A549 treated with ZK216348 at 1 μM for 4 hours (cell line): ENCODE results near the gene CACHD1. TPM values are rescaled to one million over a fixed set of nuclear protein-coding genes. Genes with fewer than 3 reads are reported as not detected.

Source experiments
- total RNA-seq: library from RNA; stranded (reverse); fragments of 200-300 nt; extraction: Qiagen RNA extraction; gene quantifications from 5 replicates; pipeline ENCODE4 v1.2.3, GENCODE V29; 2022; ENCODE audit warnings: low read depth

Gene CACHD1
- 1.1 to 1.8 TPM (median 1.6 TPM) in 5 replicates for total RNA-seq

DNA sequence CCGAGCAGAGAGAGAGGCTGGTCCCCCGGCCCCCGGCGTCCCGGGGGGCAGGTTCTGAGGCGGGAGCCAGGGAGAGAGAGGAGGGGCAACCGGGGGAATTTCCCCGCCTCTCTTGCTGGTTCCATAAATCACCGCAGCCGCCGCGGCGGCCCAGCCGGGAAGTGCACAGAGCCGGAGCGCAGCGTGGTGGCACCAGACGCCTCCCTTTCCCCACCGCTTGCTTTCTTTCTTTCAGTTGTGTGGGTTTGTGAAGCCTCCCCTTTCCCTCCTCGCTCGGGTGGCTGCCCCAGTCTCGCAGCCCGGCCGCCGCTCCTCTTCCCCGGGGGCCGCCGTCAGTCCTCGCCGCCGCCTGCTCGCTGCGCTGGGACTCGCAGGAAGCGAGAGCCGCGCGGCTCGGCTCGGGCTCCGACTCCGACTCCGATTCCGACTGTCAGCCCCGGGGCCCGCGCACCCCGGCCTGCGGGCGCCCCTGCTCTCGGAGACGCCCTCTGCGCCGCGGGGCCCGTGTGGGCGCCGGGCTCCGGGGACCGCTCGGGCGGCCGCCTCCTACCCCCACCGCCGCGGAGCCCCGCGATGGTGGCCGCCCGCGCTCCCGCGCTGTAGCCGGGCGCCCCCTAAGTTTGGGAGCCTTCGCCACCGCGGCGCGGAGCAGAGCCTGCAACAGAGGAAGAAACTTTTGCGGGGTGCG lies at the start of gene CACHD1:
CACHD1 (plus strand) TSS at position 153 of the 688 bp plus-strand sequence. CDS start 616 bp downstream, outside the sequence.

